ENCODE data around the gene C1orf52. TPM values are rescaled to one million over a fixed set of nuclear protein-coding genes. Genes with fewer than 3 reads are reported as not detected.
A peak's percentile ranks its signal among the peaks of the same experiment; 100 is the strongest.

Gene C1orf52
- total and polyA plus RNA-seq, 2 of the 13 experiments (the other 11 are each of a cell fraction or from before 2014, with no cell fraction given) = 19.4 to 27.4 TPM

- no peak for TF ChIP-seq RNF219 (CRISPR knock-in tag; IDR thresholded peaks at IDR 0.05)
- no peak for TF ChIP-seq NR0B2 (CRISPR knock-in tag; IDR thresholded peaks at IDR 0.05)
- peak; percentile 44; the same call in 1 of the 2 replicates for TF ChIP-seq ZNF768 (CRISPR knock-in tag; IDR thresholded peaks at IDR 0.05)
- TF ChIP-seq PBX3 (CRISPR knock-in tag; IDR thresholded peaks at IDR 0.05; ENCODE audit: borderline replicate concordance) = no peak
- no peak for TF ChIP-seq NFAT5 (CRISPR knock-in tag; IDR thresholded peaks at IDR 0.05)
- TF ChIP-seq TCF7 (IDR thresholded peaks at IDR 0.05; ENCODE audit: low read depth) = no peak
- TF ChIP-seq NFYC (CRISPR knock-in tag; IDR thresholded peaks at IDR 0.05) = peak; percentile 78
- no peak for TF ChIP-seq ZNF383 (CRISPR knock-in tag; IDR thresholded peaks at IDR 0.05; ENCODE audit: borderline replicate concordance)
- peak; percentile 75; the same call in 1 of the 2 replicates for TF ChIP-seq POGK (CRISPR knock-in tag; conservative IDR thresholded peaks at IDR 0.05)
- TF ChIP-seq SP140L (CRISPR knock-in tag; IDR thresholded peaks at IDR 0.05; ENCODE audit: borderline replicate concordance) = no peak
- TF ChIP-seq NFIC (IDR thresholded peaks at IDR 0.05; ENCODE audit: low read length) = no peak
- no peak for TF ChIP-seq ZNF296 (CRISPR knock-in tag; conservative IDR thresholded peaks at IDR 0.05)
- TF ChIP-seq ZNF709 (CRISPR knock-in tag; IDR thresholded peaks at IDR 0.05) = 0 out of 2 replicates have a peak, but pooled peaks have one; percentile 3
- no peak for TF ChIP-seq NAIF1 (CRISPR knock-in tag; IDR thresholded peaks at IDR 0.05; ENCODE audit: borderline replicate concordance)
- no peak for TF ChIP-seq BATF2 (CRISPR knock-in tag; IDR thresholded peaks at IDR 0.05)
- no peak for TF ChIP-seq SIN3B (IDR thresholded peaks at IDR 0.05; ENCODE audit: low read length)
Observed at GRCh38 chr1:85276215-85276977, 16.9 kb upstream of the C1orf52 start, which contains the start of gene BCL10 (continued).

Data from HepG2 (cell line).